CD4-positive, alpha-beta T cell treated with Interleukin-1 beta for 1 hour (primary cell): ENCODE results near the gene RAC3.

Experiments used
- DNase-seq, 2 donors: peaks; one replicate each; pipeline ENCODE4 v3.0.0-alpha.2; 2020 to 2022

Gene RAC3

DNA sequence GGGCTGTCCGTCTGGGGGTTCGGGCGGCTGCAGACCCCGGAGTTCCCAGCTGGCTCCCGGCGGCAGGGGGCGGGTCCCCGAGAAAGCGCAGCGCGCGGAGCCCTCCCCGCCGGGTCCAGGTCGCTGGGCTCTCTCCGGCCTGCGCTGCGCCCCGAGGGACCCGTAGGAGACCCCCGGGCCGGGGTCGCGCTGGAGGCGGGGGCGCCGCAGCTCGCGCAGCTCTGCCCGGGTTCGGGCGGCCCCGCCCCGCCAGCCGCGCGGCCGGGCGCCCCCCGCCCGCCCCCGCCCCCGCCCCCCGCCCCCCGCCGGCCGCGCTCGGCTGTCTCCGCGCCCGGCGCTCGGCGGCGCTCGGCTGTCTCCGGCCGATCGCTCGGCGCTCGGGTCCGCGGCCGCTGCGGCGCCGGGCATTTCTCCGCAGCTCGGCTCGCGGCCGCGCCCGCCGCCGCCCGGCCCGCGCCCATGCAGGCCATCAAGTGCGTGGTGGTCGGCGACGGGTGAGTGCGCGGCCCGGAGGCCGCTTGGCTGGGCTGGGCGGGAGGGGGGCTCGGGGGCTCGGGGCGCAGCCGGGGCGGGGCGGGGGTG, at the start of gene RAC3:
RAC3 (plus strand) TSS at position 376 of the 582 bp plus-strand sequence; CDS start at position 460, 84 bp downstream.
- no peak for DNase-seq

- no peak for DNase-seq
Measured at GRCh38 chr17:81983011-81983638, 48.4 kb upstream of the RAC3 start.

GRCh38 chr17:81983639-81984373, 47.7 kb upstream of the RAC3 start:
- no peak for DNase-seq

- no peak for DNase-seq
Measured at GRCh38 chr17:81984773-81985410, 46.6 kb upstream of the RAC3 start.

GRCh38 chr17:81986606-81987005, 44.9 kb upstream of the RAC3 start:
- no peak for DNase-seq

DNA sequence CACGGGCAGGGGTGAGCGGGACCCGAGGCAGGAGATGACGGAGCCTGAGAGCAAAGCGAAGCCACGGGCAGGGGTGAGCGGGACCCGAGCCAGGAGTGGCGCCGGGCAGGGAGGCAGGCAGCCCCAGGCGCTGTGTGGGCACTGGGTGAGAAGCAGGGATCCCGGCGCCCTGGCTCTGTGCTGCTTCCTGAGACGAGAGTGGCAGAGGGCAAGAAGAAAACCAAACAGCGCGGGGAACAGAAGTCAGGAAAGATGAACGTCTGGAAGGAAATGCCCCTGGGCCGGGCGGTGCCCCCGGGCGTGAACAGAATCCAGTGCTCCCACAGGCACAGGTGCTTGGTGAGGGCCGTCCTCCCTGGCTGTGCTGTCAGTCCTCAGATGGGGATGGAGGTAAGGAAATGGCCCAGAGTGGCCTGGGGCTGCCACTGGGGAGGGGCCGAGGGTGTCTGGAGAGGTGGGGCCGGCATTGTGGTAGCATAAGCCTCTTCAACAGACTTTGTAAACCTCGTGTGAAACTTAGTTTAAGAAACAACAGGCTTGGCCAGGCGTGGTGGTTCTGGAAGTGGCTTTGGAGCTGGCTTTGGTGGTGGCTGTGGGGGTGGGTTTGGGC, 44.2 kb upstream of the RAC3 start:
- no peak for DNase-seq

- DNase-seq, result no peak
Measured at GRCh38 chr17:81990836-81991683, 40.4 kb upstream of the RAC3 start.

- no peak for DNase-seq
Measured at GRCh38 chr17:81991684-81992305, 39.7 kb upstream of the RAC3 start.

DNA sequence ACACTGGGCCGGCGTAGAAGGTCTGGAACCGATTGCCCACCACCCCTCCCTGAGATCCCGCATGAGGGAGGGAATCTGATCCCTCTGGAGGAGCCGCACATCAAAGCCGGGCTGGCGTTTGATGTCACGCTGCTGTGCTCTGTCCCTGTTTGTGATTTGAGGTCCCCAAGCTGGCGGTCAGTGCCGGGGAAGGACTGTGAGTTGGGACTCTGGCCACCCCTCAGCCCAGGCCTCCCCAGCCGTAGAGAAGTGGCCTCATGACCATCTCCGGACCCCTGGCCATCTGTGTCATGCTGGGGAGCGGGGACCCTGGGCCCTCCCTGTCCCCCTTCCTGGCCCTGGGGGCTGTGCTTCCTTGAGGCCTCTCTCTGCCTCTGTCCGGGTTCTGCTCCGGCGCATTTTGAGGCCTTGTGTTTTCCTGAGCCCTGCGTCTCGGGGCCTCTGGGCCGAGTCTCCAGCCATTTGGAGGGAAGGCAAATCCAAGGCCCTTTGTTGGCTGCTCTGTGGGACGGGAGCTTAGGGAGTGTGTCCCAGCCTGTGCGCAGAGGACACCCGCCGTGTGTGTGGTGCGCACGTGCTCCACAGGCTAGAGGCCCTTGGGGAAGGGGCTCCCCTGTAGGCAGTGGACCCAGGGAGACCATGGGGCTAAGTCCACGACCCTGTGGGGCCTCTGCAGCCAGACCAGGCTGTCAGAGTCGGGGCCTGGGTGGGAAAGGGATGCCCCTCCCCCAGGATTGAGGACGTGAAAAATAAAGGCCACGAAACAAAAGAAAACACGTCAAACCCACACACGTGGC, 39.0 kb upstream of the RAC3 start:
- no peak for DNase-seq

GRCh38 chr17:81993729-81994592, 37.5 kb upstream of the RAC3 start:
- no peak for DNase-seq

DNA sequence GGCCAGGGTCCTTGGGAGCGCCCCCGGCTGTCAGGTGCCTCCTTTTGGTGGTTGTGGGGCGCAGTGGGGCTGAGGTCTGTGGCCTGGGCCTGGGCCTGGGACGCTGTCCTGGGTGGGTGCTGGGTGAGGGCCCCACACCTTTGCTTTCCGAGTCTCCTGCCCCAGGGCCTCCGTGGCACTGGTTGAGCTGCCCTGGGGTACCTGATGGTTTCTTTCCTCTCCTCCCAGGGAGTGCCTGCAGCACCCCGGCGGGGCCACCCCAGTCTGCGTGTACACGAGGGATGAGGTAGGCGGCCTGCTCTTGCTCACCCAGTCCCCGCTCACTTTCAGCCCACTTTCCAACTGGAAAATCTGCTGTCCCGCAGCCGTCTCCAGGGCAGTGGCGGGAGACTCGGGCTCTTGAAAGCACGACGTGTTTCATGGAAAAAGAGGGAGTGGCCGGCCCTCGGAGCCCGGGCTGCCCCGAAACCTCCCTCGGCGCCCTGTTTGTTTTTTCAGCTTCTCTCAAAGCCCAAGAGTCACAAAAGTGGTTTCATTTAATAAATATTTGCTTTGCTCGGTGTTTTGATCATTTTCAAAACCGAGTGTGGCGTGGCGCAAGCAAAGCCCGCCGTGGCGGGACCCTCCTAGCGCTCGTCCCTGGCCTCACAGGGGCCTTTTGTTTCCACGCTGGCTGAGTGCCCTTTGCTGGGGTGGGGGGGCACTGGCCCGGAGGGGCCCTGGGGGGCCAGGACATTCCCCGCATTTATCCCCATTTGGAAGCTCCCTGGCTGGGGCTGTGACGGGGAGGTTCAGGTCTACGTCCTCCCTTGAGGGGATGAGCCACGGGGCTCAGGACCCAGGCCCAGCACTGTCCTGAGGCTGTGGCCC, 36.6 kb upstream of the RAC3 start:
- no peak for DNase-seq

DNA sequence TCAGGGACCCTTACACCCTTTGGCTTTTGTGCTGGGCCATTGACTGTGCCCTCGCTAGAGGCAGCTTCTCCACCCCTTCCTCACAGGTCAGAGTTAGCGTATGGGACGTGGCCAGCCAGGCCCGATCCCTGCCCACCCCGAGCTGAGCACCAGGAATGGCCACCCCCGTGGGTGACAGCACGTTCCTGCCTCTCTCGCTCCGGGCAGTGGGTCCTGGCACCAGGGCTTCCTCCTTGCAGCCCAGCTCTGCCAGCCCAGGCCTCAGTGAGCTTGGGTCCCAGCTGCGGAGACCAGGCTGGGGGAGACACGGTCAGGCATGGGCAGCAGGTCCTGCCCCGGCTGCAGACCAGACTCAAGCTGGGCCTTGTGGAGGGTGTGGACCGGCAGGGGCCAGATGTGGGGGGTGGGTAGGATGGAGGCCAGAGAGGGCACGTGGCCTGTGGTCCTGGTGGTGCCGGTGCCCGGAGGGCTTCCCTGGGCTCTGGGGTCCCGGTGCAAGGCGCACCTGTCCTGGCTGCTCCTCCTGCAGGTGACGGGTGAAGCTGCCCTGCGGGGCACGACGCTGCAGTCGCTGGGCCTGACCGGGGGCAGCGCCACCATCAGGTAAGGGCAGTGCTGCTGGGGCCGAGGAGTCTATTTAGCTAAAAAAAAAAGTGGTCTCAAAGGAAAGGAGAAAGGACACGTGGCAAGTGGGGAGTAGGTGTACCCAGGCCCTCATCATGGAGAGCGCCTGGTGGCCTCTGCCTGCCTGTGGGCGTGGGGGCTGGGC, 35.8 kb upstream of the RAC3 start:
- DNase-seq, result no peak

- no peak for DNase-seq
Measured at GRCh38 chr17:81996232-81996756, 35.2 kb upstream of the RAC3 start.

- DNase-seq, result no peak
Measured at GRCh38 chr17:81996757-81997441, 34.6 kb upstream of the RAC3 start.

DNA sequence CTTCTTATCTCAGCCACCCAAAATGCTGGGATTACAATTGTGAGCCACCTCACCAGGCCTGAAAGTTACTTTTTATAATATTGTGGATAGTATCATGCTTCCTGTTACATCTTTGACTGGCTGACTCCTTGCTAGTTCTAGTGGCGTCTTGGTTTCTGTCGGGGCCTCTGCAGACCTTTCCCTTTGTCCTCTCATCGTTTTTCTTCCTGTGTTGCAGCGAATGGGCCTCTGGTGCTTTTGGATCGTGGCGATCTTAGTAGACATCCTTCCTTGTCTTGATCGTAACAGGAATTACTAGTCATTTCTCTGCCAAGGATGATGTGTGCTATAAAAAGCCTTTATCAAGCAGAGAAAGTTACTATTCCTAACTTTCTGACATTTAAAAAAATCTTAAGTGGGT, 33.3 kb upstream of the RAC3 start:
- DNase-seq, result no peak

- DNase-seq, result no peak
Measured at GRCh38 chr17:81998691-81999438, 32.6 kb upstream of the RAC3 start.

- no peak for DNase-seq
Measured at GRCh38 chr17:81999587-81999975, 31.9 kb upstream of the RAC3 start.
